ENCODE measurements around the gene AMD1.
"Not testable (repeated sequence)": the region's sequence is repeated elsewhere in the genome, so short reads cannot be mapped to it uniquely, and the experiment has no call there.

The AMD1 gene

GRCh38 chr6:110878751-110879522 is 4.4 kb downstream of the AMD1 start:
- peak; percentile 54 for DNase-seq

GRCh38 chr6:110880651-110881050 is 6.1 kb downstream of the AMD1 start:
- DNase-seq = no peak

- DNase-seq = no peak
Measured at GRCh38 chr6:110881546-110882273, 7.1 kb downstream of the AMD1 start.

- DNase-seq = no peak
Measured at GRCh38 chr6:110882274-110882619, 7.7 kb downstream of the AMD1 start.

GRCh38 chr6:110882824-110883554 is 8.4 kb downstream of the AMD1 start:
- no peak for DNase-seq

- DNase-seq = no peak
Measured at GRCh38 chr6:110884321-110884720, 9.7 kb downstream of the AMD1 start.

GRCh38 chr6:110885526-110885925 is 10.9 kb downstream of the AMD1 start:
- no peak for DNase-seq

GRCh38 chr6:110886555-110887167 is 12.1 kb downstream of the AMD1 start:
- DNase-seq = no peak

- DNase-seq = no peak
Measured at GRCh38 chr6:110890288-110890687, 15.7 kb downstream of the AMD1 start.

GRCh38 chr6:110895907-110896608 is 21.5 kb downstream of the AMD1 start:
- DNase-seq = no peak

GRCh38 chr6:110897433-110897832 is 22.8 kb downstream of the AMD1 start:
- no peak for DNase-seq

GRCh38 chr6:110898111-110898510 is 23.5 kb downstream of the AMD1 start:
- no peak for DNase-seq

- no peak for DNase-seq
Measured at GRCh38 chr6:110900028-110900598, 25.5 kb downstream of the AMD1 start.

- not testable (repeated sequence) for DNase-seq
Measured at GRCh38 chr6:110901601-110902000, 27.0 kb downstream of the AMD1 start.

GRCh38 chr6:110902091-110902490 is 27.5 kb downstream of the AMD1 start:
- no peak for DNase-seq

GRCh38 chr6:110906273-110906672 is 31.7 kb downstream of the AMD1 start:
- not testable (repeated sequence) for DNase-seq

- DNase-seq = no peak
Measured at GRCh38 chr6:110930781-110931180, 56.2 kb downstream of the AMD1 start.

GRCh38 chr6:110933912-110934311 is 59.3 kb downstream of the AMD1 start:
- no peak for DNase-seq

- no peak for DNase-seq
Measured at GRCh38 chr6:110934381-110934898, 59.9 kb downstream of the AMD1 start.

GRCh38 chr6:110935171-110935570 is 60.6 kb downstream of the AMD1 start:
- DNase-seq = no peak

- DNase-seq = no peak
Measured at GRCh38 chr6:110938171-110938570, 63.6 kb downstream of the AMD1 start.

Measured in NCI-H82 (cell line).